ENCODE results near the gene ZNF544.
"Not testable (repeated sequence)": the region's sequence is repeated elsewhere in the genome, so short reads cannot be mapped to it uniquely, and the experiment has no call there.

Gene ZNF544

GRCh38 chr19:58305932-58306323 lies 77.2 kb downstream of the ZNF544 start:
- DNase-seq: no peak

GRCh38 chr19:58307736-58308135 lies 79.0 kb downstream of the ZNF544 start:
- DNase-seq: no peak

- DNase-seq: not testable (repeated sequence)
Measured at GRCh38 chr19:58310685-58311084, 82.0 kb downstream of the ZNF544 start.

GRCh38 chr19:58311345-58311865 lies 82.7 kb downstream of the ZNF544 start:
- DNase-seq: peak; percentile 69
